Stimulated activated naive CD4-positive, alpha-beta T cell (primary cell): ENCODE measurements around the gene CYP4A11.
"Not testable (repeated sequence)": the region's sequence is repeated elsewhere in the genome, so short reads cannot be mapped to it uniquely, and the experiment has no call there.

Source experiments
- DNase-seq, 6 experiments: peaks; one replicate each; lab custom pipeline; 2025; lab: John Stamatoyannopoulos, UW

Gene CYP4A11, protein sequence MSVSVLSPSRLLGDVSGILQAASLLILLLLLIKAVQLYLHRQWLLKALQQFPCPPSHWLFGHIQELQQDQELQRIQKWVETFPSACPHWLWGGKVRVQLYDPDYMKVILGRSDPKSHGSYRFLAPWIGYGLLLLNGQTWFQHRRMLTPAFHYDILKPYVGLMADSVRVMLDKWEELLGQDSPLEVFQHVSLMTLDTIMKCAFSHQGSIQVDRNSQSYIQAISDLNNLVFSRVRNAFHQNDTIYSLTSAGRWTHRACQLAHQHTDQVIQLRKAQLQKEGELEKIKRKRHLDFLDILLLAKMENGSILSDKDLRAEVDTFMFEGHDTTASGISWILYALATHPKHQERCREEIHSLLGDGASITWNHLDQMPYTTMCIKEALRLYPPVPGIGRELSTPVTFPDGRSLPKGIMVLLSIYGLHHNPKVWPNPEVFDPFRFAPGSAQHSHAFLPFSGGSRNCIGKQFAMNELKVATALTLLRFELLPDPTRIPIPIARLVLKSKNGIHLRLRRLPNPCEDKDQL

DNA sequence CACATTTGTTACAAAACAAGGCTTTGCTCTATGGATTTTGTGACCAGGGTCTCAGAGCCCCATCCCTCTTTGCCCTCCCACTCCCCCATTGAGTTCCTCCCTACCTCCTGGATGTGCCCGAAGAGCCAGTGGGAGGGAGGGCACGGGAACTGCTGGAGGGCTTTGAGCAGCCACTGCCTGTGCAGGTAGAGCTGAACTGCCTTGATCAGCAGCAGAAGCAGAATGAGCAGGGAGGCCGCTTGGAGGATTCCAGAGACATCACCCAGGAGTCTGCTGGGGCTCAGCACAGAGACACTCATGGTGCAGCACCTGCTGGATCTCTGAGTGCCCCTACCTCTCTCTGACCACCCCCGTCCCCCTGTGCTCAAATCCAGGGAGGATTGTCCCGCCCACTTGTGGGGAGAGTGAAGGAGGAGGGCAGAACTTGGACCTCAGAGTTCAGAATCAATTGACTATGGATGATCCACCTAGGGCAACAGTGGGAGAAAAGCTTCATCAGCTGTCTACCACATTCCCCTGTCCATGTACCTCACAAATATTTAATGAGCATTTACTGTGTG lies at the start of gene CYP4A11:
Gene CYP4A11, minus strand, starts transcription at position 342 of the 560 bp plus-strand sequence. Its CDS starts 43 bp downstream, at position 299.
- no peak for DNase-seq

DNA sequence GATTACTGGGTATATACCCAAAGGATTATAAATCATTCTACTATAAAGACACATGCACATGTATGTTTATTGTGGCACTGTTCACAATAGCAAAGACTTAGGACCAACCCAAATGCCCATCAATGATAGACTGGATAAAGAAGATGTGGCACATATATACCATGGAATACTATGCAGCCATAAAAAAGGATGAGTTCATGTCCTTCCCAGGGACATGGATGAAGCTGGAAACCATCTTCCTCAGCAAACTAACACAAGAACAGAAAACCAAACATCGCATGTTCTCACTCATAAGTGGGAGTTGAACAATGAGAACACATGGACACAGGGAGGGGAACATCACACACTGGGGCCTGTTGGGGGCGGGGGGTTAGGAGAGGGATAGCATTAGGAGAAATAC lies 49.3 kb upstream of the CYP4A11 start:
- not testable (repeated sequence) for DNase-seq

DNA sequence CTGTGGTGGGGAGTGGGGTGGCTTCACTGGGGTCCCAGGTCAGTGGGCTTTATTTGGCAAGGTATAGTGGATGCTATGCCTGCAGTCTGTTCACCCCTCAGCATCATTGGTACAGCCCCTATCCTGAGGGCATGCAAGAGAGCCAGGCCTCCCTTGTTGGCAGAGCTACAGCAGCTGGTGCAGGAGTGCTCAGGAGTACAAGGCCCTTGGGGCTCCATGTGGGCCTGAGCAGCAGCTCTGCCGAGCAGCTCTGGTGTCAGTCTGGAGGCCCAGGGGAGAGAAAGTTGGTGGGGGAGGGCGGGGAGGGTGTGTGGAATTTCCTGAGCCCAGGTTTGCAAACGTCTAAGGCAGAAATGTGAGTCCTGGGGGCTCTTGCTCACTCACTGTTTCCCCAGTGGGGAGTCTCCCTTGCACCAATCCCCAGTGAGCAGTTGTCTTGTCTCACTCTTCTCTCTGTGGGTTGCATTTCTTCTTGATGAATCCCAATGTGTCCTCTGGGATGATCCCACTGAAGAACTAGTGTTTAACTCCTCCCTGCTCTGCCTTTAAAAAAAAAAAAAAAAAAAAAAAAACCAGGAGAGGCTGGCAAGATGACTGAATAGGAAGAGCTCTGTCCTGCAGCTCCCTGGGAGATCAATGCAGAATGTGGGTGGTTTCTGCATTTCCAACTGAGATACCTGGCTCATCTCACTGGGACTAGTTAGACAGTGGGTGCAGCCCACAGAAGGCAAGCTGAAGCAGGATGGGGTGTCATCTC lies 42.7 kb upstream of the CYP4A11 start:
- DNase-seq, result no peak

DNA sequence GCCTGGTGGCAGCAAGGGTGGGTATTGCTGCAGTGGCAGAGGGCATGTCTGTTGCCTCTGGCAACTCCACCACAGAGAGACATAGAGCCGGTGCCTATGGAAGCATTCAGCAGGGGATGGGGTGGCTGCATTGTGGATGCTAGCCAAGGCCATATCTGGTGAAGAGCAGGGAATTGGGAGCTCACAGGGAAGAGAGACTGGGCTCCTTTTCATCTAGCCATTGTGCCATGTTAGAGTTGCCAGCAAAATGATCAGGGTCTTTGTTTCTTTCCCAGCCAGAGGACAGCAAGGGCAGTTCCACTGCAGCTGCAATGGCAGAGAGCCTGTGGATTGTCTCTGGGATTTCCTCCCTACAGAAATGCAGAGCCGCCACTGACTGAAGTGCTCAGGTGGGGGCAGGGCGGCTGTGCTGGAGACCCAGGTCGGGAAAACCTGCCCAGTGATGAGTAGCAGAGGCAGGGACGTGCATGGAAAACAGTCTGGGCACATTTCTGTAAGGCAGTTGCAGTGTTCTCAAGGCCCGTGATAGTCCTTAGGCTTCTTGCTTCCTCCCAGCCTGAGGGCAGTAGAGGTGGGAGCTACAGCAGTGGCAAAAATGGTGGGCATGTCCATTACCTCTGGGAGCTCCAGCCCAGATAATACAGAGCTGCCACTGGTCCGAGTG lies 42.0 kb upstream of the CYP4A11 start:
- no peak for DNase-seq

DNA sequence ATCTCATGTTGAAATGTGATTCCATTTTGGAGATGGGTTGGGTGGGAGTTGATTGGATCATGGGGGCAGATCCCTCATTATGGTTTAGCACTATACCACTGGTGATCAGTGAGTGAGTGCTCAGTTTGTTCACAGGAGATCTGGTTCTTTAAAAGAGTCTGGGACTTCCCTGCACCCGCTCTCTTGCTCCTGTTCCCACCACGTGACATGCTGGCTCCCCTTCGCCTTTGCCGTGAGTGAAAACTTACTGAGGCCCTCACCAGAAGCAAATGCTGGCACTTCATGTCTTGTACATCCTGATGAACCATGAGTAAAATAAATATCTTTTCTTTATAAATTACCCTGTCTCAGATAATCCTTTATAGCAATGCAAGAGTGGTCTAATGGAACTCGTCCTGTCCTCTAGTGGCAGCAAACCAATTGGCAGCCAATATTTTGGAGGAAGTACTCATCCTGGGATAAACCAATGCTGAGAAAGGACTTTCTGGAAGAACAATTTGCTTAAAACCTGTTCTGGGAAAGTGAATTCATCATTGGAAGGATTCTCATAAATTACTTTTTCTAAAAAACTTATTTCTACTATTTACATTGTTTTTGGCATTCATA lies 27.8 kb upstream of the CYP4A11 start:
- DNase-seq, result no peak

DNA sequence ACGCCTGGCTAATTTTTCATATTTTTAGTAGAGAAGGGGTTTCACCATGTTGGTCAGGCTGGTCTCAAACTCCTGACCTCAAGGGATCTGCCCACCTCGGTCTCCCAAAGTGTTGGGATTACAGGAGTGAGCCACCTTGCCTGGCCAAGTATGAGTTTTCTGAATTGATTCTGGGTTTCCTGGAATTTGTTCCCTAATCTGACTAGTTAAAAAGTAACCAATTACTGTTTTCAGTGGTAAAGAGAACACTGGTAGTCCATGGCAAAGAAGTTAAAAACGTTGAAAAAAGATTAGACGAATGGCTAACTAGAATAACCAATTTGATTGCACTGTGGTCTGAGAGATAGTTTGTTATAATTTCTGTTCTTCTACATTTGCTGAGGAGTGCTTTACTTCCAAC lies 21.0 kb upstream of the CYP4A11 start:
- DNase-seq, result not testable (repeated sequence)

DNA sequence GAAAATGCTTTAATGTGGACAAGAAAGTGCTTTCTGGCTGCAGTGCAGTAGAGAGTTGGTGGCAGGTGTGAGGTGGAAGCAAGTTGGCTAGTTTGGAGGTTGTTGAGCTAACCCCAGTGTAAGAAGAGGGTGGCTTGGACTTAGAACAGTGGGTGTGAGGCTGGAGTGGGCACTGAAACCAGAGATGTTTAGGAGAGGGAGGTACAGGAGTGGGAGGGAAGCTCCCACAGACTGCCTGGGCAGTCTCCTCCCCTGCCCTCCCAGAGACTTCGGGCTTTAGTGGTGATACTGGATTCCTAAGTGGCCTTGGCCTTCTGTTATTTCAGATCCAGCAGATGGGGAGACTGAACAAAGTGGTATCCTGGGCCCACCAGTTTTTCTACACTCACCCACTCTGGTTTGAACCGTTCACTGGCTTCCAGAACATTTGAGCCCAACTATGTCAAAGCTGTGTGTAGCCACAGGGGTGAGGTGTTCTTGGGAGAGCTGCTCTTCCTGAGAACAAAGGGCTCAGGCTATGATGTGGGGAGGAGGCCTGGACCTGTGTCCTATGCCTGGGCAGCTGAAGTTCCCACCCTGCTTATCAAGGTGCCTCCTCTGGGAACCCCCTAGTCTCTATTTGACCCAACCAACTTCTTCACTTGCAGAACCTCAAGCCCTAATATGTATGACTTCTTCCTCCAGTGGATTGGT lies 19.9 kb upstream of the CYP4A11 start:
- no peak for DNase-seq

DNA sequence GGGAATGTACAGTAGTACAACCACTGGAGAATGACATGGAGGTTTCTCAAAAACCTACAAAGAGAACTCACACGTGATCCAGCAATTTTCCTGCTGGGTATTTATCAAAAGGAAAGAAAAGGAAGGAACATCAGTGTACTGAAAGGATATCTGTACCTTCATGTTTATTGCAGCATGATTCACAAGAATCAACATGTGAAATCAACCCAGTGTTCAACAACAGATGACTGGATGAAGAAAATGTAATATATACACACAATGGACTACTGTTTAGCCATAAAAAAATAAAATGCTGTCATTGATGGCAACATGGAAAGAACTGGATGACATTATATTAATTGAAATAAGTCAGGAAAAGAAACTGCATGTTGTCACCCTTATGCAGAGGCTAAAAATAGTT lies 19.0 kb upstream of the CYP4A11 start:
- no peak for DNase-seq

DNA sequence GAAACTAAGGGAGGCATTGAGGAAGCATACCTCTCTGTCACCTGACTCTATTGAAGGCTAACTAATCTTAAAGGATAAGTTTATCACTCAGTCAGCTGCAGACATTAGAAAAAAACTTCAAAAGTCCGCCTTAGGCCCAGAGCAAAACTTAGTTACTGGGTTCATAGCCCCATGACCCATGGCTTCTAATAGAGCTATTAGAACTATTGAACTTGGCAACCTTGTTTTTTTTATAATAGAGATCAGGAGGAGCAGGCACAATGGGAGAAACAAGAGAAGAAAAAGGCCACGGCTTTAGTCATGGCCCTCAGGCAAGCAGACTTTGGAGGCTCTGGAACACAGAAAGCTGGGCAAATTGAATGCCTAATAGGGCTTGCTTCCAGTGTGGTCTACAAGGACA lies 13.8 kb upstream of the CYP4A11 start:
- DNase-seq, result not testable (repeated sequence)

DNA sequence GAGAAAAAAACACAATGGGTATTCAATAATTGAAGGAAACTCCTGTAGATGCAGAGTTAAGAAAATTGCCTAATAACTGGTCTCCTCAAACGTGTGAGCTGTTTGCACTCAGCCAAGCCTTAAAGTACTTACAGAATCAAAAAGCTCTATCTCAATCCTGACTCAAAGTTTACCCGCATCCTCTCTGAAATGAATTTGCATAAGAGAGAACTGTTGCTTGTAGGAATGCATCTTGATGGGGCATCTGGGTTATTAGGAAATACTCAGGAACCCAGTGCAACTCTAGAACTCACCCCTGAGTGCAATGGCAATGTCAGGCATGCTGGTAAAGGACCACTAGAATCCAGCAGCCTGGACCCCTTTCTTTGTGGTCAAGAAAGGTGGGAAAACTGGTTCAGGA lies 12.6 kb upstream of the CYP4A11 start:
- not testable (repeated sequence) for DNase-seq

DNA sequence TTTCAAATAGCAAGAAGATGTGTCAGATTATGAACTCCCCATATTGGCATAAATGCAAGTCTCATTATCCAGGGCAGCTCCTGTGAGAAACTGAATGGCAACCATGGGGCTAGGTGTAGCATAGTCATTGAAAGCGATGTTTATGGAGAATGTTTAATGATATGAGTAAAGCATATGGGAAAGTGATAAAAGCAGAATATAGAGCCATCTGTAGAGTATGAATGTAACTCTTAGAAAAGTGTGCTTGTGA lies 8.1 kb upstream of the CYP4A11 start:
- not testable (repeated sequence) for DNase-seq

DNA sequence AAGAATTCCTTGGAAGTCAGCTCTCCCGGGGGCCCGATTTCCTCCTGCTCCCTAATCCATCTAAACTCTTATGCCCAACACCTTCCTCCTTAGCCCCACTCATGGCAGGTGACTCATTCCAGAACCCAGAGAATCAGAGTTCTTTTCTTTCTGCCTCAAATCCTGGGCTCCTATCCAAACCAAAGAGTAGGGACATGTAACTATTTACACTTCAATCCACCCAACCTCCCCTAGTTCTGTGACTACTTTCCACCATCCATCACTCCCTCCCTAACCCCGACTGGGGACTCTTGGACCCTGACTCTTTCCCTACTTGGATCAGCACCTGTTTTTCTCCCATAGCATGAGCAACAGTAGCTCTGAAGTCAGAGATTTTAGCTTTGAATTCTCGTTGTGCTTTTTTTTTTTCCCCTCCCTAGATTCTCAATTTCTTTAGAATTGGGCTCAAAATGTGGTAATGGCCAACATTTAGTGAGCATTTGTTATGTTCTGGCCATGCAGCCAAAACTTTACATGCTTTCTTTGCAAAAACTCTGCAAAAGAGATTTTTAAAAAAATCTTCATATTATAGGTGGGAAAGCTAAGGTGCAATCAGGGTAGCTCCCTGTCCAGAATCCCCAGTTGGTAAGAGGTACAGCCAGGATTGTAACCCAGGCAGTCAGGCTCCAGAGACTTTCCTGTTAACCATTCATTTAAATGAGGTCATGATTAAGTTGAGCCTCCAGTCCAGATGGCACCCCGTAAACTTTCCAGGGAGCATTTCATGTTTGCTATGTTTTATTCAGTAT lies 7.5 kb upstream of the CYP4A11 start:
- DNase-seq, result no peak

DNA sequence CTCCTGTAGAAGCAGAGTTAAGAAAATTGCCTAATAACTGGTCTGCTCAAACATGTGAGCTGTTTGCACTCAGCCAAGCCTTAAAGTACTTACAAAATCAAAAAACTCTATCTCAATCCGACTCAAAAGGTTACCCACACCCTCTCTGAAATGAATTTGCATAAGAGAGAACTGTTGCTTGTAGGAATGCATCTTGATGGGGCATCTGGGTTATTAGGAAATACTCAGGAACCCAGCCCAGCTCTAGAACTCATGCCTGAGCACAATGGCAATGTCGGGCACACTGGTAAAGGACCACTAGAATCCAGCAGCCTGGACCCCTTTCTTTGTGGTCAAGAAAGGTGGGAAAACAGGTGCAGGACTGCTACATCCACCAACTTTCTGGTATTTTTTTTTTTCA lies 6.4 kb upstream of the CYP4A11 start:
- not testable (repeated sequence) for DNase-seq

DNA sequence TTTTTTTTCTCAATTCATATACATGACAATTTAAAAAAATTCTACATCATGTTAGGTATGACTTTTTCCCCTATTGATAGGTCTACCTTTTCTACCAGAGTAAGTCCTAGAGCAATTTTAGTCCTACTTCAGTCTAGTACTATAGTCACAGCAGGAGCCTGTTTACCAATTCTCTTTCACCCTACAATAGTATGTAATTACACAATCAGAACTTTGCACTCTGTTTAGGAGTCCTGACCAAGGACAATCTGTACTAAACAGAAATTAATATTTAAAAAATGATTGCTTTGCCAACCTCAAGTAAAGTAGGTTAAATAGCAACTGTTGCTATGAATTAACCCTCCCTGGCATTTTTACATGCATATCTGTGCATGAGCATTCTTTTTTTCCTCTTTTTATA lies 810 bp upstream of the CYP4A11 start:
- DNase-seq, result no peak

DNA sequence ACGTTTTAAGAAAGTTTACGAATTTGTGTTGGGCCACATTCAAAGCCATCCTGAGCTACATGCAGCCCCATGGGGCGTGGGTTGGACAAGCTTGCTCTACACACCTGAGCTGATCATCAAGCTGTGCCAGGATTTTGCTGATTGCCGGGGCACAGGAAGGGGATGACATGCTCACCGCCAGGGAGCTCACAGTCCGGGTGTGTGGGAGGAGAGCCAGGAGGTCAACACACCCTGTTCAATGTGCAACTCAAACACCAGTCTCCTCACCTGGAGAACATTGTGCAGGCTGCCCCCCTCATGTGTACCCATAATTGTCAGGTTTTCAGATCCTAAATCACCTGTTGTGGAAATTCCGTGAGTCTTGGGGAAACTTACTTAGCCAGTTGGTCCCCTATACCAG lies 969 bp downstream of the CYP4A11 start:
- DNase-seq, result no peak

DNA sequence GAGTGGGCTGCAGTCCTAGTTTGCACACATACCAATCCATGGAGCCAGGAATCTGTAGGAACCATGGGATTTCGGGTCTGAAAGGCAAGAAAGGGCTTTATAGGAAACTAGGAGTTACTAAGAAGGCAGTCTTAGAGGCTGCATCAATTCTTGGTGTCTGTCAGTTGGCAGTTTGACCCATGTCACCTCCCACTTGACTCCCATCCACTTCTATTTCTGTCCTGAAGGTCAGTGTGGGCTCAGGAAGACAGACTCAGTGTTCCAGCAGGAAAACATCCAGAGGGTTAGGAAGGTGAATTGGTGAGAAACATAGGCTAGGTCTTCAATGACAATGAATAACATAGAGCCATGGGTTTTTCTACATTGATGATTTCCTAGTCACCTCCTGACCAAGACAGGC lies 4.0 kb downstream of the CYP4A11 start:
- no peak for DNase-seq

DNA sequence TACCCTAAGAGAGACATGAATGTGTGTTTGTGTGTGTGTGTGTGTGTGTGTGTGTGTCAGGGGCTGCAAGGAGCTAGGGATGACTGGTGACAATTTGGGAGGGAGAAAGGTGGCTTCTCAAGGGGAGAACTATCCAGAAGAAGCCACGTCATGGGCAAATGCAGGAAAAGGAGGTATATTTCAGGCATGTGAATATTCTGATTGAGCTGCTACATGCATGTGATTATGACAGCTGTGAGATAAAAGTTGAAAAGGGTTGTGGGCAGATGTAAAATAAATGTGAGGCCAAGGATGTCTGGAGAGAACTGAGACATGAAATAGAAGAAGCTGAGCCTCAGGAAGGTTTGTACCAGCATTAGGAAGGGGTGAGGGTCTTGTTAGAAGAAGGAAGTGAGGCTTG lies 4.5 kb downstream of the CYP4A11 start:
- no peak for DNase-seq

DNA sequence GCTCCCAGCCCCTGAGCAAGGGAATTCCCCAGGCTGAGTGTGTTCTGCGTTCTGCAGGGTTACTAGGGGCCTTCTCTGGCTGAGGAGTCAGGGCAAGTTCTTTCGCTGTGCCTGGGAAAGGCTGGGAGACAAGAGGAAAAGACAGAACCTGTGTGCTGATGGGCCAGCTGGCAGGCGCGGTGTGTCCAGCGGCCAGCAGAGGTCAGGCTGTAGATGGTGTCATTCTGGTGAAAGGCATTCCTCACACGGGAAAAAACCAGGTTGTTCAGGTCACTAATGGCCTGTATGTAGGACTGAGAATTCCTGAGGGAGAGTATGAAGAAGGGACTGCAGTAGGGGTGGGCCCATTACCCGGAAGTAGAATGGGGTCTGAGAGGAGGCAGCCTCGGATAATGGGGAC lies 6.4 kb downstream of the CYP4A11 start:
- DNase-seq, result not testable (repeated sequence)

DNA sequence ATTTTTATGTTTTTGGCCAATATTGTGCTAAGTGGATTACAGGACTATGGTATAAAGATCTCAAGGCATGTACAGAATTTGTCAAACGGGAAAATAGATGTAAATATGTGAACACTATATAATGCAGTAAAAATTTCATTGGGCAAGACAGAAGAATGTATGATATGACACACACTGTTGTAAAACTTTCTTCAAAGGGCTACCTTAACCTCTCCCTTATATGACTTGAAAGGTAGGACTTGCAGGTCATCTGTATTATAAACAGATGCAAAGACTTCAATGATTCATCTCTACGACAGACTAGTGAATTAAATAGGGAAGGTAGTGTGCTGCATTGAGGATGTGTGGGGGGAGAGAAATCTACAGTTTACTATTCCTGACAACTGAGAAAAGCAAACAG lies 9.3 kb downstream of the CYP4A11 start:
- DNase-seq, result not testable (repeated sequence)

DNA sequence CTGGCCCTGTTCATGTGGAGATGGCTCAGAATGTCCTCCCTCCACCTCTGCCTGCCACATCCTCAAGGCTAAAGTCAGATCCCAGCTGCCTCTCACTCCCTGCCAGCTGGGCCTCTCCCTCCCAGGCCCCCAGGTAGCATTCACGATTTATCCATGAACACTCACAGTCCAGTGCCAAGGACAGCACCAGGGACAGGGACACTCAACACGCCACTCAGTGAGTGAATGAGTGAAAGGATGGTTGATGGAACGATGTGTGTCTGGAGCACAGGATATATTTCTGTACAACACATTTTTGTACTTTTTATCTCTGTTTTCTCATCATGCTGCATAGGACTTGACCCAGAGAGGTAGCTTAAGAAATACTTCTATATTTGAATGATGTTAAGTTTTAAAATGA lies 10.1 kb downstream of the CYP4A11 start:
- no peak for DNase-seq
